K562 (cell line): ENCODE measurements around the gene JADE2. TPM values are rescaled to one million over a fixed set of nuclear protein-coding genes. Genes with fewer than 3 reads are reported as not detected.

Source experiments
- ATAC-seq: fragments of 200-7000 bp; cut with Tn5 transposase; 3 replicates; pipeline ENCODE4 v1.9.1; 2020; ENCODE audit warnings: moderate library complexity
- BruUV-seq: library from RNA; stranded (reverse); fragments of 400-500 nt; replicated peaks from 2 replicates; lab custom pipeline; 2021; lab: Mats Ljungman, UMichigan
- CTCF ChIA-PET: fragments of 300-600 bp; formaldehyde crosslinking; extraction: SDS; loops from one replicate; lab custom pipeline; 2021; ENCODE audit warnings: low intra/inter-chr PET ratio; lab: Yijun Ruan, JAX
- POLR2A ChIA-PET: fragments of 300-600, 350-650 bp; sonication (Branson Sonifier 250); formaldehyde crosslinking; extraction: SDS; loops from one replicate; lab custom pipeline; 2021; ENCODE audit warnings: antibody characterized with exemption, inconsistent platforms; lab: Yijun Ruan, JAX
- DNase-seq, 4 experiments: peaks; one replicate each; pipeline versions ENCODE4 v3.0.0 to v3.0.0-alpha.2; 2011 to 2018; ENCODE audit warnings: low spot score in 3 of 4, mixed read lengths in 3 of 4; ENCODE audit errors: extremely low read depth in 1 of 4
- FAIRE-seq: peaks from 2 replicates; lab custom pipeline; 2011; peaks lifted over from hg19 to GRCh38; lab: Jason Lieb, UNC
- H2AFZ ChIP-seq: 2 replicates; pipeline ENCODE4 v1.6.0; 2011; ENCODE audit warnings: low read depth, low read length, control low read depth, inconsistent platforms
- H3K27ac ChIP-seq: fragments of 200-600 bp; 3 replicates; pipeline ENCODE4 v1.8.0; 2011; ENCODE audit warnings: low read depth, mild to moderate bottlenecking, control low read depth, inconsistent platforms, low read length, moderate library complexity, mixed read lengths; ENCODE audit errors: extremely low read depth
- H3K27me3 ChIP-seq, 2 experiments: fragments of 300-600 bp in 1 of 2; 2 replicates in 1 of 2; 3 replicates in 1 of 2; pipeline versions ENCODE4 v1.6.0 to v1.8.0; 2011; ENCODE audit warnings: inconsistent platforms in 2 of 2, low read length in 2 of 2, mild to moderate bottlenecking in 1 of 2, mixed read lengths in 1 of 2, moderate library complexity in 1 of 2; ENCODE audit not compliant: control insufficient read depth in 2 of 2, insufficient read depth in 2 of 2
- H3K36me3 ChIP-seq: fragments of 300-600 bp; 3 replicates; pipeline ENCODE4 v1.8.0; 2011; ENCODE audit warnings: mild to moderate bottlenecking, low read length, inconsistent platforms; ENCODE audit not compliant: control insufficient read depth, insufficient read depth
- H3K4me1 ChIP-seq, 2 experiments: fragments of 200-600 bp in 1 of 2; replicated peaks in 1 of 2; 2 replicates in 1 of 2; 3 replicates in 1 of 2; pipeline versions ENCODE4 v1.5.1 to v1.8.0; 2011; ENCODE audit warnings: inconsistent platforms in 2 of 2, low read length in 2 of 2, mild to moderate bottlenecking in 1 of 2, mixed read lengths in 1 of 2, moderate library complexity in 1 of 2; ENCODE audit not compliant: control insufficient read depth in 2 of 2, insufficient read depth in 2 of 2
- H3K4me2 ChIP-seq: 2 replicates; pipeline ENCODE4 v1.6.1; 2011; ENCODE audit warnings: low read length, control low read depth, inconsistent platforms, mixed read lengths; ENCODE audit not compliant: insufficient read depth
- H3K4me3 ChIP-seq: fragments of 200-600 bp; sonication (generic), shearing (Covaris generic); 2 replicates; pipeline ENCODE4 v1.5.1; 2016; ENCODE audit warnings: control low read depth, inconsistent platforms
- H3K79me2 ChIP-seq: fragments of 200-600 bp; 3 replicates; pipeline ENCODE4 v1.8.0; 2011; ENCODE audit warnings: low read length, inconsistent platforms; ENCODE audit not compliant: control insufficient read depth, insufficient read depth
- H3K9ac ChIP-seq, 2 experiments: 2 replicates each; pipeline versions ENCODE4 v1.6.0 to v1.6.1; 2011; ENCODE audit warnings: low read depth in 2 of 2, low read length in 2 of 2, control low read depth in 1 of 2, inconsistent platforms in 1 of 2, mild to moderate bottlenecking in 1 of 2, mixed read lengths in 1 of 2; ENCODE audit not compliant: insufficient read depth in 1 of 2
- H3K9me1 ChIP-seq: one replicate; pipeline ENCODE4 v1.6.0; 2011; ENCODE audit warnings: inconsistent platforms, mild to moderate bottlenecking, low read length, moderate library complexity; ENCODE audit not compliant: control insufficient read depth, insufficient read depth
- H3K9me3 ChIP-seq: replicated peaks from 2 replicates; pipeline ENCODE4 v1.5.1; 2011; ENCODE audit warnings: low read depth, low read length, inconsistent platforms; ENCODE audit not compliant: control insufficient read depth, insufficient read depth
- H4K20me1 ChIP-seq: replicated peaks from 2 replicates; pipeline ENCODE4 v1.6.1; 2011; ENCODE audit warnings: low read length, inconsistent platforms, mixed read lengths; ENCODE audit not compliant: control insufficient read depth, insufficient read depth
- BHLHE40 ChIP-seq: IDR thresholded peaks from 2 replicates; pipeline ENCODE4 v1.6.1; 2011; ENCODE audit warnings: low read length, improper control_type of control experiment
- BRF1 ChIP-seq: IDR thresholded peaks from 3 replicates; pipeline ENCODE4 v1.6.1; 2011; ENCODE audit warnings: borderline replicate concordance, mild to moderate bottlenecking; ENCODE audit not compliant: insufficient read length; ENCODE audit errors: extremely low read depth
- CREB1 ChIP-seq, 2 experiments: sonication (generic) in 1 of 2; formaldehyde crosslinking in 1 of 2; IDR thresholded peaks; 2 replicates each; pipeline versions ENCODE4 v1.6.1 to v1.8.0; 2012 to 2022; ENCODE audit warnings: inconsistent platforms in 1 of 2, mild to moderate bottlenecking in 1 of 2, missing genetic modification reagents in 1 of 2, moderate library complexity in 1 of 2
- KDM2B ChIP-seq: fragments of 250-450 bp; sonication (Bioruptor Pico); IDR thresholded peaks from 2 replicates; pipeline ENCODE4 v1.8.0; 2021; ENCODE audit warnings: mild to moderate bottlenecking, moderate library complexity
- POLR2B ChIP-seq: fragments of 450-650 bp; IDR thresholded peaks from 2 replicates; pipeline ENCODE4 v1.6.1; 2018; ENCODE audit warnings: low read depth; ENCODE audit not compliant: partially characterized antibody
- RBM14 ChIP-seq: fragments of 200-400 bp; formaldehyde crosslinking; IDR thresholded peaks from 2 replicates; pipeline ENCODE4 v1.6.1; 2018; ENCODE audit warnings: low read depth, mild to moderate bottlenecking, low read length, moderate library complexity, borderline replicate concordance; ENCODE audit not compliant: insufficient read depth
- RBM39 ChIP-seq: fragments of 200-400 bp; formaldehyde crosslinking; optimal IDR thresholded peaks from 2 replicates; pipeline ENCODE3; 2018; ENCODE audit warnings: low read depth, low read length
- STAT5B ChIP-seq: fragments of 250-450 bp; sonication (Bioruptor Pico); IDR thresholded peaks from 2 replicates; pipeline ENCODE4 v1.8.0; 2021; ENCODE audit warnings: mild to moderate bottlenecking, inconsistent platforms
- SUPT5H ChIP-seq: fragments of 450-650 bp; IDR thresholded peaks from 2 replicates; pipeline ENCODE4 v1.6.1; 2016
- TSC22D4 ChIP-seq: fragments of 450-650 bp; IDR thresholded peaks from 2 replicates; pipeline ENCODE4 v1.6.1; 2016; ENCODE audit warnings: missing genetic modification characterization, missing biosample characterization, control low read depth
- ZC3H11A ChIP-seq: IDR thresholded peaks from 2 replicates; pipeline ENCODE4 v1.6.1; 2012; ENCODE audit warnings: low read depth, low read length, improper control_type of control experiment
- ZFP1 ChIP-seq: fragments of 450-650 bp; formaldehyde crosslinking; IDR thresholded peaks from 2 replicates; pipeline ENCODE4 v1.4.0; 2020; ENCODE audit warnings: mild to moderate bottlenecking, mixed read lengths
- ZNF785 ChIP-seq: fragments of 250-450 bp; sonication (Bioruptor Pico); IDR thresholded peaks from 2 replicates; pipeline ENCODE4 v1.4.0; 2020; ENCODE audit warnings: mild to moderate bottlenecking
- WGBS: fragments of 100-300 bp; shearing (Covaris generic); methylation state at CpG from one replicate; pipeline ENCODE4 v1.1.6; 2016; ENCODE audit warnings: low coverage, mixed read lengths; ENCODE audit not compliant: insufficient coverage; ENCODE audit errors: missing lambda C conversion rate; 5-methylcytosine and 5-hydroxymethylcytosine counted together
- in situ Hi-C: fragments of 300-500 bp; cut with MboI; formaldehyde crosslinking; loops from 4 replicates; pipeline ENCODE4 v1.15.0; 2018; ENCODE audit warnings: inconsistent platforms, mixed read lengths
- intact Hi-C: fragments of 100-400 bp; cut with micrococcal nuclease; formaldehyde crosslinking; loops from 2 replicates; pipeline ENCODE4 v1.14.2; 2022
- polyA plus RNA-seq, 8 experiments: library from polyadenylated mRNA; depleted of rRNA in 4 of 8; stranded (reverse) in 5 of 8; unstranded in 3 of 8; fragments of >200 nt; fragmentation: Nextera tagmentation in 2 of 8; fragmentation: Illumina TruSeq in 1 of 8; extraction: Ambion mirVana in 2 of 8; extraction: Trizol in 1 of 8; gene quantifications; 2 replicates each; pipeline versions ENCODE4 v1.2.1 to v1.2.3, GENCODE V29; 2011 to 2014; ENCODE audit warnings: inconsistent platforms in 1 of 8, missing spikeins in 1 of 8
- total RNA-seq, 7 experiments: library from RNA; depleted of rRNA in 6 of 7; stranded (reverse); fragments of >200 nt in 6 of 7; fragmentation: Illumina TruSeq in 2 of 7; extraction: Trizol in 2 of 7; gene quantifications; 2 replicates each; pipeline versions ENCODE4 v1.2.1 to v1.2.3, GENCODE V29; 2011 to 2021; ENCODE audit warnings: low replicate concordance in 1 of 7
- TF ChIP-seq, protein P1 (sequence below): fragments of 450-650 bp; IDR thresholded peaks from 2 replicates; pipeline ENCODE4 v1.6.1; 2016; ENCODE audit warnings: missing biosample characterization, missing genetic modification characterization
- TF ChIP-seq, protein P2 (sequence below), 2 experiments: fragments of 450-650 bp; IDR thresholded peaks; 2 replicates each; pipeline ENCODE4 v1.6.1; 2016

JADE2 gene
- total and polyA plus RNA-seq, 9 of the 15 experiments (the other 6 are each of a cell fraction or from before 2014, with no cell fraction given), result 0.50 to 23.3 (median 9.1) TPM

DNA sequence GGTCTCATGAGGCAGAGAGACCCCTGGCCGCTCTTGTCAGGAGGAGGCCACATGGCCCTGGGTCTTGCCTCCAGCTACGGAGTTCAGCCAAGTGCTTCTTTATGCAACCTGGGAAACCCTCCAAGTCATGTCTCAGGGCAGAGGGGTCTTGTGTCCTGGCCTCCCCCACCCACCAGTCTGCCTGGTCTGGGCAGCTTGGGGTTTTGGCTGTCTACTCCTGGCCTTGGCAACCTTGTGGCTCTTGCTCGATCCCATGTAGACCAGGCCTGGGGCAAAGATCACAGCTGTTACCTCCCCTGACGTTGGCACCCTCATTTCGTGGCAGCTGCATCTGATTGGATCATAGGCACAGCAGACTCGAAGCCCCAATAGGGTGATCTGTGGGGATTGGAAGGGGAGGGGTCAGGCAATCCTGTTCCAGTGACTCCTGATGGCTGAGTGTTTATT lies 28.4 kb downstream of the JADE2 start:
- Histone ChIP-seq H4K20me1 (no peaks in the 10 kb centered on the region; the same call in 1 of the 2 replicates), H3K27ac (no peak overlapping the region), H3K9me3 (no peaks in the 10 kb centered on the region; the same call in 1 of the 2 replicates), H2AFZ (no peak overlapping the region), H3K36me3 (peaks cover 38% of the 10 kb centered on the region; the same call in 2 of the 3 replicates), H3K27me3 (no peaks in the 10 kb centered on the region), H3K4me2 (no peak overlapping the region), H3K79me2 (no peaks in the 10 kb centered on the region), H3K4me1 (peaks cover 0 to 11% of the 10 kb centered on the region in 2 experiments; a peak in 1 of 5 replicates), H3K4me3 (no peak overlapping the region), H3K9me1 (peaks cover 5% of the 10 kb centered on the region), H3K9ac (0 out of 4 replicates have a peak overlapping the region, but pooled peaks of 1 of the 2 experiments have one; percentile 60)
- WGBS, result 66% methylated on average over 6 of the region's 6 CpGs
- in situ Hi-C loops (no loop called here), intact Hi-C loops (no loop called here)
- ChIA-PET CTCF (no interaction called here), POLR2A (no interaction called here)
- DNase-seq (no peak), FAIRE-seq (no peak), ATAC-seq (no peak)
- TF ChIP-seq BRF1 (no peak), ZNF785 (CRISPR knock-in tag) (no peak), TSC22D4 (tag) (no peak), STAT5B (CRISPR knock-in tag) (no peak), RBM14 (no peak), CREB1 (IDR thresholded peaks at IDR 0.05) (no peak), CREB1 (CRISPR knock-in tag; IDR thresholded peaks at IDR 0.05) (no peak), POLR2B (no peak), BHLHE40 (no peak), SUPT5H (no peak), ZC3H11A (no peak), ZFP1 (CRISPR knock-in tag) (no peak), RBM39 (no peak), KDM2B (CRISPR knock-in tag) (no peak)
- TF ChIP-seq, protein P1, sequence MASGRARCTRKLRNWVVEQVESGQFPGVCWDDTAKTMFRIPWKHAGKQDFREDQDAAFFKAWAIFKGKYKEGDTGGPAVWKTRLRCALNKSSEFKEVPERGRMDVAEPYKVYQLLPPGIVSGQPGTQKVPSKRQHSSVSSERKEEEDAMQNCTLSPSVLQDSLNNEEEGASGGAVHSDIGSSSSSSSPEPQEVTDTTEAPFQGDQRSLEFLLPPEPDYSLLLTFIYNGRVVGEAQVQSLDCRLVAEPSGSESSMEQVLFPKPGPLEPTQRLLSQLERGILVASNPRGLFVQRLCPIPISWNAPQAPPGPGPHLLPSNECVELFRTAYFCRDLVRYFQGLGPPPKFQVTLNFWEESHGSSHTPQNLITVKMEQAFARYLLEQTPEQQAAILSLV (tag), result no peak
- TF ChIP-seq, protein P2, sequence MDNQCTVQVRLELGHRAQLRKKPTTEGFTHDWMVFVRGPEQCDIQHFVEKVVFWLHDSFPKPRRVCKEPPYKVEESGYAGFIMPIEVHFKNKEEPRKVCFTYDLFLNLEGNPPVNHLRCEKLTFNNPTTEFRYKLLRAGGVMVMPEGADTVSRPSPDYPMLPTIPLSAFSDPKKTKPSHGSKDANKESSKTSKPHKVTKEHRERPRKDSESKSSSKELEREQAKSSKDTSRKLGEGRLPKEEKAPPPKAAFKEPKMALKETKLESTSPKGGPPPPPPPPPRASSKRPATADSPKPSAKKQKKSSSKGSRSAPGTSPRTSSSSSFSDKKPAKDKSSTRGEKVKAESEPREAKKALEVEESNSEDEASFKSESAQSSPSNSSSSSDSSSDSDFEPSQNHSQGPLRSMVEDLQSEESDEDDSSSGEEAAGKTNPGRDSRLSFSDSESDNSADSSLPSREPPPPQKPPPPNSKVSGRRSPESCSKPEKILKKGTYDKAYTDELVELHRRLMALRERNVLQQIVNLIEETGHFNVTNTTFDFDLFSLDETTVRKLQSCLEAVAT (IDR thresholded peaks at IDR 0.05), result no peak
- BruUV-seq, result no TSS peak
